Activated naive CD8-positive, alpha-beta T cell treated with anti-CD3 and anti-CD28 coated beads, Interleukin-2, amount 10 ng/mL, durations not matched to agents 7 days and 5 days (primary cell): Measurements from ENCODE around the gene SNN. TPM values are rescaled to one million over a fixed set of nuclear protein-coding genes. Genes with fewer than 3 reads are reported as not detected.

Experiments used
- ATAC-seq: fragments of 150-1000 bp; cut with Tn5 transposase; one replicate; pipeline ENCODE4 v1.10.0; 2021; ENCODE audit warnings: low read depth, moderate library complexity
- POLR2A ChIA-PET: fragments of 350-600 bp; sonication (Branson Sonifier 250); formaldehyde crosslinking; loops from one replicate; lab custom pipeline; 2021; ENCODE audit warnings: antibody characterized with exemption; lab: Charles Lee
- DNase-seq: peaks from one replicate; pipeline ENCODE4 v3.0.0; 2021
- H3K27ac Mint-ChIP-seq: one replicate; pipeline ENCODE4 v1.8.0; 2022; ENCODE audit warnings: mild to moderate bottlenecking, mixed read lengths
- H3K27me3 Mint-ChIP-seq: one replicate; pipeline ENCODE4 v1.8.0; 2022; ENCODE audit warnings: mild to moderate bottlenecking, moderate library complexity, mixed read lengths
- H3K36me3 Mint-ChIP-seq: one replicate; pipeline ENCODE4 v1.8.0; 2021; ENCODE audit warnings: mild to moderate bottlenecking, mixed read lengths
- H3K4me1 Mint-ChIP-seq: one replicate; pipeline ENCODE4 v1.8.0; 2021; ENCODE audit warnings: mixed read lengths
- H3K4me3 Mint-ChIP-seq: one replicate; pipeline ENCODE4 v1.8.0; 2022; ENCODE audit warnings: mild to moderate bottlenecking, moderate library complexity, mixed read lengths
- H3K9me3 Mint-ChIP-seq: one replicate; pipeline ENCODE4 v1.8.0; 2021; ENCODE audit warnings: mixed read lengths
- total RNA-seq, 2 experiments: library from RNA; stranded (reverse); gene quantifications; one replicate each; pipeline ENCODE4 v1.2.3, GENCODE V29; 2021

SNN gene
- total RNA-seq, 2 experiments from 2014 or later = 30.1 to 31.8 TPM

- DNase-seq (peak; percentile 68), ATAC-seq (peak; percentile 15)
- POLR2A ChIA-PET = interaction anchor here (0.7 to 1.5 kb wide), 3 partner anchors 8 to 132 kb away, joined by 3 to 6 read pairs (median 5); partner anchors contain the start of genes TXNDC11 and ZC3H7A
- Mint-ChIP-seq H3K27ac (peak overlapping the region; percentile 87), H3K4me1 (peaks cover 28% of the 10 kb centered on the region), H3K27me3 (no peaks in the 10 kb centered on the region), H3K9me3 (no peaks in the 10 kb centered on the region), H3K36me3 (no peaks in the 10 kb centered on the region), H3K4me3 (peak overlapping the region; percentile 82)
These were observed 3.2 kb upstream of the SNN start for GRCh38 chr16:11665071-11665491.

GRCh38 chr16:11666103-11667055 lies 1.9 kb upstream of the SNN start:
- peak overlapping the region; percentile 64 for H3K27ac Mint-ChIP-seq
- POLR2A ChIA-PET = interaction anchor here (0.8 to 1.3 kb wide), 2 partner anchors 7 to 12 kb away, joined by 3 read pairs; no protein-coding TSS in a partner anchor

GRCh38 chr16:11667221-11667823 lies 933 bp upstream of the SNN start:
- peak overlapping the region; percentile 53 for H3K4me3 Mint-ChIP-seq
- H3K36me3 Mint-ChIP-seq = peaks cover 1% of the 10 kb centered on the region
- ATAC-seq (no peak), DNase-seq (no peak)
- H3K9me3 Mint-ChIP-seq = no peaks in the 10 kb centered on the region
- H3K27me3 Mint-ChIP-seq = no peaks in the 10 kb centered on the region
- H3K4me1 Mint-ChIP-seq = peaks cover 46% of the 10 kb centered on the region
- POLR2A ChIA-PET = interaction anchor here (0.5 to 1.3 kb wide), 4 partner anchors 8 to 85 kb away, joined by 3 to 5 read pairs (median 4); no protein-coding TSS in a partner anchor
- H3K27ac Mint-ChIP-seq = peak overlapping the region; percentile 58

More at GRCh38 chr16:11666103-11667055, 1.9 kb upstream of the SNN start:
- peaks cover 39% of the 10 kb centered on the region for H3K4me1 Mint-ChIP-seq
- DNase-seq = no peak
- H3K4me3 Mint-ChIP-seq = peak overlapping the region; percentile 47
- ATAC-seq = no peak
- H3K9me3 Mint-ChIP-seq = no peaks in the 10 kb centered on the region
- H3K27me3 Mint-ChIP-seq = no peaks in the 10 kb centered on the region
- H3K36me3 Mint-ChIP-seq = peaks cover 1% of the 10 kb centered on the region

GRCh38 chr16:11668623-11669379 lies 546 bp downstream of the SNN start:
- peaks cover 58% of the 10 kb centered on the region for H3K4me1 Mint-ChIP-seq
- peak overlapping the region; percentile 96 for H3K27ac Mint-ChIP-seq
- ATAC-seq = no peak
- peak; percentile 54 for DNase-seq
- peaks cover 1% of the 10 kb centered on the region for H3K36me3 Mint-ChIP-seq
- POLR2A ChIA-PET = interaction anchor here (0.6 to 1.9 kb wide), 7 partner anchors 10 to 86 kb away, joined by 3 to 8 read pairs (median 4); partner anchors contain the start of genes LITAF and TXNDC11
- no peaks in the 10 kb centered on the region for H3K27me3 Mint-ChIP-seq
- H3K4me3 Mint-ChIP-seq = peak overlapping the region; percentile 88
- no peaks in the 10 kb centered on the region for H3K9me3 Mint-ChIP-seq

- Mint-ChIP-seq H3K4me1 (peaks cover 53% of the 10 kb centered on the region), H3K9me3 (no peaks in the 10 kb centered on the region), H3K27me3 (no peaks in the 10 kb centered on the region), H3K36me3 (peaks cover 1% of the 10 kb centered on the region), H3K27ac (peak overlapping the region; percentile 96), H3K4me3 (peak overlapping the region; percentile 88)
- ATAC-seq (no peak), DNase-seq (no peak)
- POLR2A ChIA-PET = interaction anchor here (0.9 to 1.9 kb wide), 6 partner anchors 10 to 87 kb away, joined by 3 to 8 read pairs (median 4); partner anchors contain the start of genes LITAF and TXNDC11
These were observed 1.3 kb downstream of the SNN start for GRCh38 chr16:11669380-11670146.

GRCh38 chr16:11670171-11671131 lies 2.2 kb downstream of the SNN start:
- POLR2A ChIA-PET = interaction anchor here (1.4 to 2.2 kb wide), 4 partner anchors 10 to 83 kb away, joined by 4 to 10 read pairs (median 8); partner anchors contain the start of genes LITAF and TXNDC11
- no peaks in the 10 kb centered on the region for H3K27me3 Mint-ChIP-seq
- ATAC-seq = peak; percentile 57
- H3K4me1 Mint-ChIP-seq = peaks cover 50% of the 10 kb centered on the region
- no peaks in the 10 kb centered on the region for H3K9me3 Mint-ChIP-seq
- H3K36me3 Mint-ChIP-seq = peaks cover 1% of the 10 kb centered on the region
- peak overlapping the region; percentile 96 for H3K27ac Mint-ChIP-seq
- DNase-seq = peak; percentile 67
- peak overlapping the region; percentile 88 for H3K4me3 Mint-ChIP-seq

GRCh38 chr16:11671271-11671670 lies 3.0 kb downstream of the SNN start:
- DNase-seq = no peak
- no peaks in the 10 kb centered on the region for H3K9me3 Mint-ChIP-seq
- peaks cover 45% of the 10 kb centered on the region for H3K4me1 Mint-ChIP-seq
- H3K4me3 Mint-ChIP-seq = peak overlapping the region; percentile 88
- peak overlapping the region; percentile 96 for H3K27ac Mint-ChIP-seq
- H3K36me3 Mint-ChIP-seq = peaks cover 1% of the 10 kb centered on the region
- H3K27me3 Mint-ChIP-seq = no peaks in the 10 kb centered on the region
- POLR2A ChIA-PET = interaction anchor here (0.5 to 2.2 kb wide), 2 partner anchors 71 to 78 kb away, joined by 3 to 10 read pairs; partner anchors contain the start of gene TXNDC11
- ATAC-seq = no peak

- Mint-ChIP-seq H3K9me3 (no peaks in the 10 kb centered on the region), H3K36me3 (peaks cover 4% of the 10 kb centered on the region), H3K27ac (peak overlapping the region; percentile 96), H3K27me3 (no peaks in the 10 kb centered on the region), H3K4me3 (peak overlapping the region; percentile 76), H3K4me1 (peaks cover 45% of the 10 kb centered on the region)
- ATAC-seq (no peak), DNase-seq (no peak)
- POLR2A ChIA-PET = interaction anchor here (0.5 to 2.2 kb wide), 2 partner anchors 71 to 78 kb away, joined by 3 to 10 read pairs; partner anchors contain the start of gene TXNDC11
These were observed 3.4 kb downstream of the SNN start for GRCh38 chr16:11671676-11672075.

- no peaks in the 10 kb centered on the region for H3K9me3 Mint-ChIP-seq
- DNase-seq (no peak), ATAC-seq (peak; percentile 12)
These were observed 4.2 kb downstream of the SNN start for GRCh38 chr16:11672206-11673090.

More at GRCh38 chr16:11672206-11673090, 4.2 kb downstream of the SNN start:
- Mint-ChIP-seq H3K27ac (peak overlapping the region; percentile 93), H3K36me3 (peaks cover 6% of the 10 kb centered on the region), H3K4me1 (peaks cover 51% of the 10 kb centered on the region), H3K4me3 (peak overlapping the region; percentile 76), H3K27me3 (no peaks in the 10 kb centered on the region)
- POLR2A ChIA-PET = interaction anchor here (2.2 kb wide), 1 partner anchor 70 kb away, joined by 10 read pairs; the partner anchor contains the start of gene TXNDC11
